Tracheal epithelial cell (primary cell): ENCODE data around the gene PDGFRB. TPM values are rescaled to one million over a fixed set of nuclear protein-coding genes. Genes with fewer than 3 reads are reported as not detected.

Experiments
- total RNA-seq: library from RNA; depleted of rRNA; stranded (reverse); fragments of >200 nt; gene quantifications from 2 replicates; pipeline ENCODE4 v1.2.1, GENCODE V29; 2014

PDGFRB gene
- under 0.01 and 0.24 TPM in 2 replicates for total RNA-seq

GRCh38 chr5:150155258-150156026, at the start of gene PDGFRB:
TSS of gene PDGFRB (minus strand) at chr5:150155845. CDS start at chr5:150137047, 18,798 bp downstream.

GRCh38 chr5:150189728-150190502, 34.3 kb upstream of the PDGFRB start, which contains the start of gene SLC6A7:
TSS of gene SLC6A7 (plus strand) at chr5:150190062. CDS start at chr5:150190328, 266 bp downstream.

GRCh38 chr5:150166650-150167511, 11.2 kb upstream of the PDGFRB start, which contains the start of gene CDX1:
TSS of gene CDX1 (plus strand) at chr5:150166778. CDS start at chr5:150166877, 99 bp downstream.

GRCh38 chr5:150085950-150086715, 69.5 kb downstream of the PDGFRB start, which contains the start of gene CSF1R:
TSS of gene CSF1R (minus strand) at chr5:150086554. CDS start at chr5:150086427, 127 bp downstream.

Other genes starting within 250 kb of the PDGFRB start
- gene PDE6A, start 211.1 kb downstream of the PDGFRB start, total RNA-seq: under 0.01 TPM in 1 of 2 replicates, not detected in the other
- 4.0 and 22.2 TPM in 2 replicates for gene SLC26A2, start 195.1 kb downstream of the PDGFRB start, total RNA-seq
- gene TIGD6, start 155.2 kb downstream of the PDGFRB start, total RNA-seq: 3.9 and 5.8 TPM in 2 replicates
- gene HMGXB3, start 155.1 kb downstream of the PDGFRB start, total RNA-seq: 33.5 and 36.9 TPM in 2 replicates
- under 0.01 TPM in 1 of 2 replicates, not detected in the other for gene CSF1R, start 69.3 kb downstream of the PDGFRB start, total RNA-seq
- under 0.01 TPM in 1 of 2 replicates, not detected in the other for gene CDX1, start 10.9 kb upstream of the PDGFRB start, total RNA-seq
- gene SLC6A7, start 34.2 kb upstream of the PDGFRB start, total RNA-seq: under 0.01 TPM in 1 of 2 replicates, not detected in the other
- under 0.01 and 0.24 TPM in 2 replicates for gene CAMK2A, start 133.9 kb upstream of the PDGFRB start, total RNA-seq
- gene ARSI, start 147.1 kb upstream of the PDGFRB start, total RNA-seq: 14.9 and 29.6 TPM in 2 replicates
- gene TCOF1, start 201.9 kb upstream of the PDGFRB start, total RNA-seq: 13.0 and 14.5 TPM in 2 replicates